Measurements from ENCODE around the gene TPRKB. TPM values are rescaled to one million over a fixed set of nuclear protein-coding genes. Genes with fewer than 3 reads are reported as not detected.
"Not testable (repeated sequence)": the region's sequence is repeated elsewhere in the genome, so short reads cannot be mapped to it uniquely, and the experiment has no call there.

The TPRKB gene
- polyA plus RNA-seq, 1 donor (not counting 4 experiments of a cell fraction or from before 2014, with no cell fraction given) = 58.4 TPM

GRCh38 chr2:73780237-73780582, 43.1 kb upstream of the TPRKB start:
- H2AFZ ChIP-seq (ENCODE audit: control insufficient read depth, low read length) = no peak overlapping the region
- dilution Hi-C loops (cut with MboI; ENCODE audit: extremely low pct_ligation_motif_present, low sequenced_read_pairs) = no loop called here
- H3K4me3 ChIP-seq (ENCODE audit: control insufficient read depth in 2 of 3, extremely low read depth in 1 of 3, insufficient read depth in 2 of 3, low read depth in 1 of 3, low read length in 3 of 3) = peak overlapping the region; percentile 68 to 84 (median 71)
- H3K9me1 ChIP-seq (ENCODE audit: control insufficient read depth, extremely low read depth, insufficient read depth, low read length) = no peaks in the 10 kb centered on the region
- TF ChIP-seq EZH2 (IDR thresholded peaks at IDR 0.05; ENCODE audit: low read length) = no peak
- no peaks in the 10 kb centered on the region for H3K27me3 ChIP-seq (ENCODE audit: control insufficient read depth, extremely low read depth, insufficient read depth, low read length)
- H3K36me3 ChIP-seq (ENCODE audit: control insufficient read depth in 2 of 2, extremely low read depth in 1 of 2, insufficient read depth in 2 of 2, low read length in 2 of 2) = peaks cover 2% of the 10 kb centered on the region in 2 experiments
- H4K20me1 ChIP-seq (ENCODE audit: control insufficient read depth, extremely low read depth, insufficient read depth, low read length) = no peaks in the 10 kb centered on the region
- FAIRE-seq = no peak
- peaks cover 24% of the 10 kb centered on the region for H3K79me2 ChIP-seq (ENCODE audit: control insufficient read depth, insufficient read depth, low read length)
- H3K4me2 ChIP-seq (ENCODE audit: control insufficient read depth, extremely low read depth, insufficient read depth, low read depth, low read length) = peak overlapping the region; percentile 57
- H3K4me1 ChIP-seq (ENCODE audit: control insufficient read depth, extremely low read depth, insufficient read depth, low read length) = peaks cover 30% of the 10 kb centered on the region
- peak overlapping the region; percentile 87 for H3K27ac ChIP-seq (ENCODE audit: control insufficient read depth, insufficient read depth, low read length)
- no peak for DNase-seq (ENCODE audit: low read depth, low spot score)
- peak overlapping the region; percentile 92 for H3K9ac ChIP-seq (ENCODE audit: control insufficient read depth, extremely low read depth, insufficient read depth, low read length)
- no peaks in the 10 kb centered on the region for H3K9me3 ChIP-seq (ENCODE audit: control insufficient read depth, low read depth, low read length)

DNA sequence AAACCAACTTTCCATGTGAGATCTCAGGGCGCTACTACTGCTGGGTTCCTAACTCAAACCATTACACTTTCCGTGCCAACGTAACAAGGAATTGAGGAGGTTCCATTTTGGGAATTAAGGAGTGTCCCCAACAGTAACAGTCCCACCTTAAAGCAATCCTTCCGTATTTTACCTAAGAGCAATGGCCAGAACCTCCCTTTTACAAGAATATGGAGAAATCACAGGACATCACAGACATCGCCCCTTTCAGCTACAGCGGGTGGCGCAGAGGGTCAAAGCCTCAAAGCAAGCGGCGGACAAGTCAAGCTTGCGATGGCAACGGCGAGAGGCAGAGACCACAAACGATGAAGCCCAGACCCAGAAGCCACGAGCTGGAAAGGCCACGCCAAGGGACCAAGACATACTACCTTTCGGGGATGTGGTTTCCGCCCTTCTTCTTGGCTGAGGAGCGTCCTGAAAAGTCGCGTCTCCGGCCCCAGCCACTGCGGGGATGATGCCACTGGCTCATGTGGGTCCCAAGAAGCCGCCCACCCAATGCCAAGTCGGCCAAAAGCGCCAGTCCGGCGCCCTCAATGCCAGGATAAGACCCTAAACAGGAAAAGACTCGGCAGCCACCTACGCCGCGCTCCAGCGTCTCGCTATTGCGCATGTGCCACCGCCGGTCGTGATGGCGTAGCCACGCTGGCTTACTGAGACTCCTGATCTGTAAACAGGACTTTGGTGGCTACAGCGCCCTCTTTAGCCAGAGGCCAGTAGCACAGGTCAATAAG, 42.5 kb upstream of the TPRKB start, which contains the start of gene DUSP11:
DUSP11 (minus strand) TSS at position 637 of the 770 bp plus-strand sequence; CDS start at position 508, 129 bp downstream.
- dilution Hi-C loops (cut with MboI; ENCODE audit: extremely low pct_ligation_motif_present, low sequenced_read_pairs) = no loop called here
- TF ChIP-seq CTCF (optimal IDR thresholded peaks at IDR 0.05 in 1 of 3, IDR thresholded peaks at IDR 0.05 in 1 of 3, conservative IDR thresholded peaks at IDR 0.05 in 1 of 3; ENCODE audit: extremely low read depth in 1 of 3, insufficient read depth in 2 of 3, low read length in 3 of 3) (peak; percentile 89 to 94 (median 94)), EZH2 (IDR thresholded peaks at IDR 0.05; ENCODE audit: low read length) (no peak)
- peaks cover 29% of the 10 kb centered on the region for H3K79me2 ChIP-seq (ENCODE audit: control insufficient read depth, insufficient read depth, low read length)
- FAIRE-seq = peak; percentile 89
- peak within 1 kb of the TSS; percentile 87 for H3K27ac ChIP-seq (ENCODE audit: control insufficient read depth, insufficient read depth, low read length)
- no peaks in the 10 kb centered on the region for H3K9me3 ChIP-seq (ENCODE audit: control insufficient read depth, low read depth, low read length)
- peaks cover 4 to 7% of the 10 kb centered on the region in 2 experiments for H3K36me3 ChIP-seq (ENCODE audit: control insufficient read depth in 2 of 2, extremely low read depth in 1 of 2, insufficient read depth in 2 of 2, low read length in 2 of 2)
- H3K4me1 ChIP-seq (ENCODE audit: control insufficient read depth, extremely low read depth, insufficient read depth, low read length) = peaks cover 30% of the 10 kb centered on the region
- H3K4me3 ChIP-seq (ENCODE audit: control insufficient read depth in 2 of 3, extremely low read depth in 1 of 3, insufficient read depth in 2 of 3, low read depth in 1 of 3, low read length in 3 of 3) = peak within 1 kb of the TSS; percentile 68 to 84 (median 71)
- peak within 1 kb of the TSS; percentile 93 for H3K4me2 ChIP-seq (ENCODE audit: control insufficient read depth, extremely low read depth, insufficient read depth, low read depth, low read length)
- no peaks in the 10 kb centered on the region for H3K9me1 ChIP-seq (ENCODE audit: control insufficient read depth, extremely low read depth, insufficient read depth, low read length)
- peak within 1 kb of the TSS; percentile 62 for H2AFZ ChIP-seq (ENCODE audit: control insufficient read depth, low read length)
- no peaks in the 10 kb centered on the region for H3K27me3 ChIP-seq (ENCODE audit: control insufficient read depth, extremely low read depth, insufficient read depth, low read length)
- peak within 1 kb of the TSS; percentile 92 for H3K9ac ChIP-seq (ENCODE audit: control insufficient read depth, extremely low read depth, insufficient read depth, low read length)
- peak; percentile 80 for DNase-seq (ENCODE audit: low read depth, low spot score)
- H4K20me1 ChIP-seq (ENCODE audit: control insufficient read depth, extremely low read depth, insufficient read depth, low read length) = no peaks in the 10 kb centered on the region

DNA sequence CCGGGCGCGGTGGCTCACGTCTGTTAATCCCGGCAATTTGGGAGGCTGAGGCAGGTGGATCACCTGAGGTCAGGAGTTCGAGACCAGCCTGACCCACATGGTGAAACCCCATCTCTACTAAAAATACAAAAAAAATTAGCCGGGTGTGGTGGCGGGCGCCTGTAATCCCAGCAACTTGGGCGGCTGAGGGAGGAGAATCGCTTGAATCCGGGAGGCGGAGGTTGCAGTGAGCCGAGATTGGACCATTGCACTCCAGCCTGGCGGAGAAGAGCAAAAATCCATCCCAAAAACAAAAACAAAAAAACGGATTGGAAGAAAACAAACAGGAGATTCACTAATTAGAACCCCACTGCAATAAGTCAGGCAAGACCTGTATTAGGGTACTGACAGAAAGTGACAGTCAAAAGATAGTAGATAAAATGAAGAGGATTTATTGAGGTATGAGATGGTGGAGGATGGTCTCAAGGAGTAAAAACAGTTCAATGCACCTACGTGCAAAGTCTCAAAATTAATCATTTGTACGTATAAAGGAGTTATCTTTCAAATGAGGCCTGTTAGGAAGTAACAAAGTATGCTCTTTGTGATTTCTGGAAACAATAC, 41.8 kb upstream of the TPRKB start:
- H3K27me3 ChIP-seq (ENCODE audit: control insufficient read depth, extremely low read depth, insufficient read depth, low read length); DNase-seq (ENCODE audit: low read depth, low spot score); H3K9me3 ChIP-seq (ENCODE audit: control insufficient read depth, low read depth, low read length); dilution Hi-C loops (cut with MboI; ENCODE audit: extremely low pct_ligation_motif_present, low sequenced_read_pairs); FAIRE-seq; H4K20me1 ChIP-seq (ENCODE audit: control insufficient read depth, extremely low read depth, insufficient read depth, low read length); H3K9me1 ChIP-seq (ENCODE audit: control insufficient read depth, extremely low read depth, insufficient read depth, low read length): not testable (repeated sequence)
- H3K27ac ChIP-seq (ENCODE audit: control insufficient read depth, insufficient read depth, low read length) = peak overlapping the region; percentile 87
- peaks cover 36% of the 10 kb centered on the region for H3K79me2 ChIP-seq (ENCODE audit: control insufficient read depth, insufficient read depth, low read length)
- H3K9ac ChIP-seq (ENCODE audit: control insufficient read depth, extremely low read depth, insufficient read depth, low read length) = peak overlapping the region; percentile 92
- H3K4me1 ChIP-seq (ENCODE audit: control insufficient read depth, extremely low read depth, insufficient read depth, low read length) = peaks cover 30% of the 10 kb centered on the region
- peaks cover 6 to 12% of the 10 kb centered on the region in 2 experiments for H3K36me3 ChIP-seq (ENCODE audit: control insufficient read depth in 2 of 2, extremely low read depth in 1 of 2, insufficient read depth in 2 of 2, low read length in 2 of 2)
- peak overlapping the region; percentile 68 to 84 (median 71) for H3K4me3 ChIP-seq (ENCODE audit: control insufficient read depth in 2 of 3, extremely low read depth in 1 of 3, insufficient read depth in 2 of 3, low read depth in 1 of 3, low read length in 3 of 3)
- peak overlapping the region; percentile 93 for H3K4me2 ChIP-seq (ENCODE audit: control insufficient read depth, extremely low read depth, insufficient read depth, low read depth, low read length)
- peak overlapping the region; percentile 62 for H2AFZ ChIP-seq (ENCODE audit: control insufficient read depth, low read length)
